Kidney glomerular epithelial cell (primary cell): ENCODE data around the gene STXBP3.
A peak's percentile ranks its signal among the peaks of the same experiment; 100 is the strongest.
"Not testable (repeated sequence)": the region's sequence is repeated elsewhere in the genome, so short reads cannot be mapped to it uniquely, and the experiment has no call there.

Experiments used
- DNase-seq: peaks from one replicate; lab custom pipeline; 2025; lab: John Stamatoyannopoulos, UW

The STXBP3 gene

DNA sequence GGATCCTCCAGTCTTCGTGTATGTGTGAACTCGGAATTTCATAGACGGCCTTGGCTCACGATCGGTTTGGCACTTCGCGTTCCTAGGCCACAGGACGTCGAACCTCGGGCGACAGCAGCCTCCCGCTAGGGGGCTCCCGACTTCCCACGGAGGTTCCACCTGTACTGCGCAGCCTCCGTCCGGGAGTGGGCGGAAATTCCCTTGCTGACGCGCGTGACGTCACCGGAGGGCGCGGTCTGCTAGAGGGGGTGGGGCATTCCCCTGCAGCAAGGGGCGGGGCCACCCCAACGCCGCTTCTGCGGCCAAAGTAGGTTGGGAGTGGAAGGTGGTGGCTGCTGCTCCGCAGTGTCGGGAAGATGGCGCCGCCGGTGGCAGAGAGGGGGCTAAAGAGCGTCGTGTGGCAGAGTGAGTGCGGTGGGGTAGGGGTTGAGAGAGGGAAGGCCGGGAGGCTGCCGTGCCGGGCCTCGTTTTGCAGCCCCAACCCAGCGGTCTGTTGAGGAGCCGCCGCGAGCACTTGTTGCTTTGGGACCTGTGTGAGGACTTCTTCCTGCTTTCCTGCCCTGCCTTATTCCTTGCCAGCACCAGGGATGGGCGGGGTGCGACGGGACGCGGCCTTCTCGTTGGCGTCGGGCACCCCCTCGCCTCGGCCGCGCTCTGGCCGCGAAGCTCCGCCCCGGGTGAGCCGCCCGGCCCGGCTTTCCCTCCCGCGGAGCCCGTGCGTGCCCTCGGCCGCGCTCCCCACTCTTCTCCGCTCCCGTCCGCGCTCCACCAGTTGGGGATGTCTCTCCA, at the start of gene STXBP3:
Gene STXBP3 (plus strand): TSS at position 293 of the 789 bp plus-strand sequence. CDS start 64 bp downstream, at position 357.
- peak; percentile 92 for DNase-seq

- DNase-seq: no peak
These were observed 46.8 kb upstream of the STXBP3 start for GRCh38 chr1:108699375-108700332.

- DNase-seq: no peak
These were observed 45.2 kb upstream of the STXBP3 start for GRCh38 chr1:108701176-108701849.

DNA sequence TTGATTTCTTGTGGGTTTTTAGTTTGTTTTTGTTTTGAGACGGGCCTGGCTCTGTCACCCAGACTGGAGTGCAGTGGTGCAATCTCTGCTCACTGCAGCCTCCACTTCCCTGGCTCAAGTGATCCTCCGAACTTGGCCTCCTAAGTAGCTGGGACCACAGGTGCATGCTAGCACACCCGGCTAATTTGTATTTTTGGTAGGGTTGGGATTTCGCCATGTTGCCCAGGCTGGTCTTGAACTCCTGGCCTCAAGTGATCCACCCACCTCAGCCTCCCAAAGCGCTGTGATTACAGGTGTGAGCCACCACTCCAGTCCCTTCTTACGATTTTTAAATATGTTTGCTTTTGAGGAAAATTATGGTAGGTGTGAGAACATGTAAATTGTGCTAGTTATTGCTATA, 44.4 kb upstream of the STXBP3 start:
- not testable (repeated sequence) for DNase-seq

DNA sequence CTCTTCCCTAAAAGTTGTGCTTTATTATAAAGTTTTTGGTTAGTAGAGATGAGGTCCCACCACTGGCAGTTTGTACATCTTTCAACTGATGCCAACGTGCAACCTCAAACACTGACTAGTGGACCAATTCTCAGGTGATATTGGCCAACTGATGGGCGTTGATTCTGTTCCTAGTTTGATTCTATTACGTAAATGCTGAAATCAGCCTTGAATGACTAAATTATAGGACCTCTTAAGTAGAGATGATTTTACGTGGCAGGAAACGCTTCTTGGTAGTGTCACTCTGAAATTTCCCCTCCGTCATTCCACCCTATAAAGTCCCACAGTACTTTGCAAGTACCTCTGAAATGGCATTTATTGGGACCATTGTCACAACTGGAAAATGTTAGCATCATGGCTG, 42.5 kb upstream of the STXBP3 start:
- DNase-seq: no peak

- DNase-seq: peak; percentile 80
These were observed 42.0 kb upstream of the STXBP3 start for GRCh38 chr1:108704496-108704895.

DNA sequence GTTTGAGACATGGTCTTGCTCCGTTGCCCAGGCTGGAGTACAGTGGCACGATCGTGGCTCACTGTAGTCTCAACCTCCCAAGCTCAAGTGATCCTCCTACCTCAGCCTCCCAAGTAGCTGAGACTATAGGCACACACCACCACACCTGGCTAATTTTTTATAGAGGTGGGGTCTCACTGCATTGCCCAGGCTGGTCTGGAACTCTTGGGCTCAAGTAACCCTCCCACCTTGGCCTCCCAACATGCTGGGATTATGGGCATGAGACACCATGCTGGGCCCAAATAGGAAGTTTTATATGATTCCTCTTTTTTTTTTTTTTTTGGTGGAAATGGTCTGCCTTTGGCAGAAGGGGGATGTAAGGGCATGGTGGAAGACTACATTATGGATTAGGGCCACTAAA, 39.8 kb upstream of the STXBP3 start:
- DNase-seq: no peak

DNA sequence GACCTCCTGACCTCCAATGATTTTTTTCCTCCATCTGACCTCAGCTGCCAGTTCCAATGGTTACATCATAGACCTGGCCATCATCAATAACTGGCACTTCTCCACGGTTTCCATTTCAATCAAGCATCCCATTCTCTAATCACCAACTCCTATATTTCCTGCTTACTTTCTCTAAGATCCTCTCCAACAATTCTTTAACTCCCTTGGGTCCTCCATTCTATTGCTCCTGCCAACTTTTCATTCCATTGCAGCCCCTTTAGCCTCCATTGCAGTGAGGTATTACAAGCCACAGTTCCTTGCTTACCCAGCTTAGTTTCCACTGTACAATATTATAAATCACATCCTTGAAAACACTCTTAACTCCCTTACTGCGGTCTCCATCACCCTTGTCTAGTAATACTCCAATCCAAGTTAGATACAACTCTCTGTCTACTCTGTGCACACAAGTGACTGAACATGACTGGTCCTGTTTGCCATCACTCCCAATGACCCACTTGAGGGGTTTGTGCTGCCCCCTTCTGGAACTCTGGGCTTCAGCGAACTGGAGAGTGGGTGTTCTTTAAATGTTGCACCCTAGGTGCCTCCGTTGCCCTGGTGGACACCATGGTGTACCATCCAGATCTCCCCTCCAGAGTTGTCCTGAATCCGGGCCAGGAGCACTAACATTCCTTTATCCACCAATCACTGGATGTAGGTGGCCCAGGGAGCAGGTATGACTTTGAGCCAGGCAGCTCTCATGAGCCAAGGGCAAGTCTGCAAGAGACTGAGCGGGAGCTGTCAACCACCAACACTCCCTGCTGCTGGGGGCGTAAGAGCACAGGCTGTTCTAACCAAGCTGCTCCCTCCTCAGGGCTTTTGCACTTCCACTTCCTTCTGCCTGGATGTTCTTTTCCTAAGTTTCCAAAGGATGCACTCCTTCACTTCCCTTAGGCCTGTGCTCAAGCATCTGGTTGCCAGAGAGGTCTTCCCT, 37.5 kb upstream of the STXBP3 start:
- no peak for DNase-seq

DNA sequence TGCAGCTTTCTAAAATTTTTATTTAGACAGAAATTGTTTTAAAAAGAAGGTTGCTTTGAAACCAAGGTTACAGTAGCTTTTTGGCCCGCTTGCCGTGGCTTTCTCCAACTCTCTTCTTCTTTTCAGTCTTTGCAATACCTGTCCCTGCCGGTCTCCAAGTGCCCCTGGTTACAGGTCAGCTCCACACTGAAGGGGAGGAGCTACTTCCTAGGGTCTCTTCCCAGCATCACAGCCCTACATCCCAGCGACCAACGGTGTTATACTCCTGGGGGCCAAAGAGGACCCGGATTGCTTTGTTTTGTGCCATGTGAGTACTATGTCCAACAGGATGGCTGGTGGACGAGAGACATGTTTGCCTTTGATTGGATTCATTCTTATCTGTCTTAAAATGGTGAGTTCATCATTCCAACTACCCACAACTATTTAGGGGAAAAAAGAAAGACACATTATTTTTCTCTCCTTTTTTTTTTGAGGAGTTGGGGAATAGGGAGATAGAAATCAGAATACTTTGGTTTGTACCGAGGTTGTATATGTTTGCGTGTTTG, 33.8 kb upstream of the STXBP3 start, which contains the start of gene FNDC7:
Gene FNDC7 (plus strand): TSS at position 303 of the 545 bp plus-strand sequence. CDS start 26 bp downstream, at position 329.
- no peak for DNase-seq

DNA sequence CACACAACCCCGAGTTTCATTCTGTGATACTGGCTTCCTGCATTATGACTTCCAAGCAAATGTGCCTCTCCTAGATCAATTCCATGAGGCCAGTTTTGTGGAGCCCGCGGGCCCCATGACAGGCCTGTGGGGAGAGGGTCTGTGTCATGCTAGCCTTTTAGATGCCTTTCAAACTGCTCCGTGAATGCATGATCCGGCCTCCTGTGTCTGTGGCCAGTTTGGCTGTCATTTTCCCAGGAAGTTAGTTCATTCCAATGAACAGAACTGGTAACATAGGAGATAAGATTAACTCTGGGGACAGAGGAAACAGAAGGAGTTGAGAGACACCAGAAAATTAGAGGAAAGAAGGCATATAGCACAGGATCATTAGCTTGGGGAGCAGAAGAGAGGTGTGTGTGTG, 30.5 kb upstream of the STXBP3 start:
- DNase-seq: no peak

DNA sequence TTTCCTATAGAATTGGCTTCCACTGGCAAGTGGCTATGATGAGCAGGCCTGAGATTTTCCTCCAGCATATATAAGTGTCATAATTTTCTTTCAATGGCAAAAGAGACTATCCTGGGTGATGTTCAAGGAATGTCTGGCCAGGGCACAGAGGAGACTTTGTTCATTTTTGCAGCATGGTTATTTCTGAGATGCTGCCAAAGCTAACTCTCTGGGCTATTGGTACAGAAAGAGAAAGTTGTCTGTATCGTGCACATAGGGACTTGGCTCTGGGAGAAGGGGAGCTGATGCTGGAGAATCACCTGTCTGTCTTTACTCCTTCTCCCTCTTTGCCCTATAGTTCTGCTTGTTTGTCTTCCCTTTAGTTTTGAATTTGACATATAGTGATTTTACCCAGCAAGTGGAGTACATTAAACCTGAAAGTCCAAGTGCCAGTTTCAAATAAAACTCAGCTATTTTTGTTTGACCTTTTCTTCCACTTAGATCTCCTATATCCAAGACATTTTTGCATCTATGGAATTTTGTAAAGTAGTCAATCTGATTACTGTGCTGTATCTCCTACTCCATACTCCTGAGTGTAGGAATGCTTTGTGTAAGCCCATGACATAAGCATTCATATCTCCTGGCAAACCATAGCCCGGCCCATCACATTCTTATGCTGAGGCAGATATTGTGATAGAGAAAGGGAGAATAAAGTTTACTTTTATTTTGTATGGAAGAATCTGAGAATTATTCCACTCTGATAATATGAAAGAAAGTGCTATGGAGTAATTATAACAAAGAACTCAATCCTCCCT, 29.8 kb upstream of the STXBP3 start:
- no peak for DNase-seq

- DNase-seq: no peak
These were observed 28.6 kb upstream of the STXBP3 start for GRCh38 chr1:108717774-108718316.

DNA sequence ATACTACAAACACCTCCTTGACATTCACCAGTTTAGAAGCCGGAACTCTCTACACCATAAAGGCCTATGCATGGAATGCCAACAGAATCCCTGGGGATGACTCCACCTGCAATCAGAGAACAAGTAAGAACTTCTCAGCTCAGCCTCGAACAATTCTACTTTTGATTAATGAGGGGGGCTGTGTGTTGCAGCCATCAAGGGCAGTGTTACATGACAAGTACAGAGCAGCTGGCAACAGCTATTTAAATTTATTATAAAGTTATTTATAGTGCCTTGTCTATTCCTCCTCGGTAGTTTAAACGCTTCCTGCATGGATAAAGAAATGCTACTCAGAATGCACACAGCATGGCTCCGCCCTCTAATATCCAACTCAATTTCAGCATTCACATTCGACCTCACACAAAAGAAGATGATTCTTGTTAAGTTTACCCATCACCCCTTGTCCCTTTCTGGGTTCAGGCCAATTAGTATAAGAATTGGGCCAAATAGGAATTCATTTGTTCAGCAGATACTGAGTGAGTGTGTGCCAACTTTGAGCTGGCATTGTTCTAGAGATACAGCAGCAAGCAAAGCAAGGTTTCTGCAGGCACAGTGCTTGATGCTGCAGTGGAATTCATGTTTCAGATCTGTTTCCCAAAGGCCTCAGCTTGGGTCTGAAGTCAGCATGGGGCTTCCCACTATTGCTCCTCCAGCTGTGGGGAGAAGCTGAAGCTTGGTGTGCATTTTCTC, 27.4 kb upstream of the STXBP3 start:
- DNase-seq: no peak

DNA sequence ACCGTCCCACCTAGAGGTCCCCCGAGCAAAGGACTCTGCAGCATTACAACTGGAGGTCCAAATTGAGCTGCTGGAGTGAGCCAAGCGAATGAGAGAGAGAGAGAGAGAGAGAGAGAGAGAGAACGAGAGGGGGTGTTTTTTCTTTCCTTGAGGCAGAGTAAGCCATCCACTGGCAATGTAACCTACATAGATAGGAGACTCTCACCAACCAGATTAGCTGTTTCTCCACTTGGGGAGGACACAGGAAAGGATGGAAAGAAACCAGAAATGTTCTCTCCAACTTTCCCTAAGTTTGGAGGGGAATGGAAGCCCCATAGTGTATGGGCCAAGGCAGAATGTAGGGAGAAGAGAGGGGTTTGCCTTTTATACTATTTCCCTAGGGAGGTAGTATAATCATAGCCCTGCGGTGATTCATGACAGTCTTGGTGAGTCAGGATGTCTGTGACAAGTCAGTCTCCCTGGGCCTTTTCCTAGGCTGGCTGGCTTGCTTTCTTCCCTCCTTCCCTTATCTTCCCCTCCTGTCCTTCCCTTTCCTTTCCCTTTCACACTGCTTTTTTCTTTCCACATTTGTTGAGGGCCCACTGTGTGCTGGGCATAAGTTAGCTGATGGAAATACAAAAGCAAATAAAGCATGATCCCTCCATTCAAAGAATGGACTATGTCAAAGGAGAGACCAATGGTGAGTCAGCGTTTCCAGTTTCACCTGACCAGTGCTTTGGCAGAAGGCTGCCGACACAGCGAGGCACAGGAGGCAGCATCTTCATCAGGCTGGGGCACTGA, 26.6 kb upstream of the STXBP3 start:
- DNase-seq: peak; percentile 71

GRCh38 chr1:108722292-108722691, 24.2 kb upstream of the STXBP3 start:
- no peak for DNase-seq

GRCh38 chr1:108725906-108726305, 20.6 kb upstream of the STXBP3 start:
- no peak for DNase-seq

GRCh38 chr1:108728327-108728923, 18.0 kb upstream of the STXBP3 start:
- no peak for DNase-seq

- DNase-seq: no peak
These were observed 17.0 kb upstream of the STXBP3 start for GRCh38 chr1:108729481-108729880.
